Thymus (tissue), 11 donors: ENCODE measurements around the gene EXOC4. TPM values are rescaled to one million over a fixed set of nuclear protein-coding genes. Genes with fewer than 3 reads are reported as not detected.

Source experiments
- DNase-seq, 9 donors: peaks; one replicate each; pipeline ENCODE4 v3.0.0-alpha.2; 2013; ENCODE audit warnings: low spot score in 9 of 9, low read depth in 6 of 9, missing footprints in 1 of 9
- H3K27ac ChIP-seq, 2 donors: one replicate each; pipeline ENCODE4 v1.5.1; 2013; ENCODE audit warnings: control low read depth in 1 of 2, low read depth in 1 of 2, low read length in 1 of 2, mild to moderate bottlenecking in 1 of 2, moderate library complexity in 1 of 2
- H3K27me3 ChIP-seq, 2 donors: one replicate each; pipeline ENCODE4 v1.5.1; 2013; ENCODE audit warnings: low read length in 1 of 2; ENCODE audit not compliant: control insufficient read depth in 2 of 2, insufficient read depth in 1 of 2
- H3K36me3 ChIP-seq, 2 donors: one replicate each; pipeline ENCODE4 v1.5.1; 2013; ENCODE audit warnings: low read length in 1 of 2, mild to moderate bottlenecking in 1 of 2, moderate library complexity in 1 of 2; ENCODE audit not compliant: control insufficient read depth in 2 of 2, insufficient read depth in 2 of 2
- H3K4me1 ChIP-seq, 2 donors: one replicate each; pipeline ENCODE4 v1.5.1; 2013; ENCODE audit warnings: low read length in 2 of 2; ENCODE audit not compliant: control insufficient read depth in 2 of 2, insufficient read depth in 2 of 2
- H3K4me3 ChIP-seq, 2 donors: one replicate each; pipeline ENCODE4 v1.5.1; 2013; ENCODE audit warnings: low read length in 2 of 2, control low read depth in 1 of 2, mild to moderate bottlenecking in 1 of 2
- H3K9me3 ChIP-seq, 2 donors: one replicate each; pipeline ENCODE4 v1.5.1; 2013; ENCODE audit warnings: low read length in 1 of 2, mild to moderate bottlenecking in 1 of 2; ENCODE audit not compliant: control insufficient read depth in 2 of 2, insufficient read depth in 1 of 2
- WGBS: extraction: QIAGEN DNeasy Blood & Tissue Kit; methylation state at CpG from one replicate; pipeline ENCODE4 v1.1.7; 2013; 5-methylcytosine and 5-hydroxymethylcytosine counted together
- polyA plus RNA-seq: library from polyadenylated mRNA; stranded (reverse); fragments of 200-250 nt; gene quantifications from one replicate; pipeline ENCODE4 v1.2.3, GENCODE V29; 2013
- total RNA-seq: library from RNA; stranded (reverse); fragments of 120-200 nt; gene quantifications from one replicate; pipeline ENCODE4 v1.2.4, GENCODE V29; 2013
- donor health status: healthy.

EXOC4 gene
- total and polyA plus RNA-seq, 2 donors: 25.5 to 51.2 TPM

- Histone ChIP-seq H3K27ac (no peak overlapping the region), H3K4me1 (no peaks in the 10 kb centered on the region), H3K4me3 (no peak overlapping the region), H3K27me3 (no peaks in the 10 kb centered on the region), H3K36me3 (peaks cover 0 to 3% of the 10 kb centered on the region in 2 donors), H3K9me3 (no peaks in the 10 kb centered on the region)
- DNase-seq: no peak
- WGBS: 30% methylated on average over 4 of the region's 4 CpGs
These were observed 456.4 kb downstream of the EXOC4 start for GRCh38 chr7:133709036-133709880.

GRCh38 chr7:133712544-133712943 is 459.7 kb downstream of the EXOC4 start:
- DNase-seq: no peak
- WGBS: 99% methylated on average over 2 of the region's 2 CpGs

GRCh38 chr7:133714654-133715053 is 461.8 kb downstream of the EXOC4 start:
- peaks cover 0 to 3% of the 10 kb centered on the region in 2 donors for H3K36me3 ChIP-seq
- no peak overlapping the region for H3K4me3 ChIP-seq
- no peak overlapping the region for H3K27ac ChIP-seq
- DNase-seq: no peak
- WGBS: 95% methylated on average over 3 of the region's 3 CpGs
- H3K27me3 ChIP-seq: no peaks in the 10 kb centered on the region
- H3K9me3 ChIP-seq: no peaks in the 10 kb centered on the region
- no peaks in the 10 kb centered on the region for H3K4me1 ChIP-seq

More at GRCh38 chr7:133712544-133712943, 459.7 kb downstream of the EXOC4 start:
- H3K4me1 ChIP-seq: no peaks in the 10 kb centered on the region
- no peak overlapping the region for H3K27ac ChIP-seq
- H3K36me3 ChIP-seq: peaks cover 0 to 3% of the 10 kb centered on the region in 2 donors
- no peaks in the 10 kb centered on the region for H3K27me3 ChIP-seq
- H3K4me3 ChIP-seq: no peak overlapping the region
- H3K9me3 ChIP-seq: no peaks in the 10 kb centered on the region

DNA sequence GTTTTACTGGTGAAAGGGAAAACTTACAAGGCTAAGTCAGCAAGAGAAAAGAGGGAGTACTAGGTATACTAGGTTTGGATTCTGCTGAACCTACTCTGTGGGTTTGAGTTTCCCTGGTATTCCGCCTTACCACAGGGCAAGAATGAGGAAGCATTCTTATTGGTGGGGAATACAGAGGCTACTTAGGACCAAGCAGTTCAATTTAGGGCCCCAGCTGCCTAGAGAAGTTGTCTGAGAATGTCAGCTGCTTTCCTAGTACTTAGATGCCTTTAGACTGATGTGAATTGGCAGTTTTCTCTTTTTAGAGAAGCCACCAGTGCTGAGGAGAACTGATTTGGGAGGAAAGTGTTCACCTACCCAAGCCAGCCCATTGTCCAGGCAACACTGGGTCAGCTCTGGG is 465.3 kb downstream of the EXOC4 start:
- Histone ChIP-seq H3K27me3 (no peaks in the 10 kb centered on the region), H3K36me3 (peaks cover 0 to 3% of the 10 kb centered on the region in 2 donors), H3K4me1 (no peaks in the 10 kb centered on the region), H3K9me3 (no peaks in the 10 kb centered on the region), H3K27ac (no peak overlapping the region), H3K4me3 (no peak overlapping the region)
- WGBS: 96% methylated on average over 1 of the region's 1 CpG
- DNase-seq: no peak

GRCh38 chr7:133723044-133723443 is 470.2 kb downstream of the EXOC4 start:
- Histone ChIP-seq H3K36me3 (no peaks in the 10 kb centered on the region), H3K4me3 (no peak overlapping the region), H3K4me1 (no peaks in the 10 kb centered on the region), H3K9me3 (no peaks in the 10 kb centered on the region), H3K27ac (no peak overlapping the region), H3K27me3 (no peaks in the 10 kb centered on the region)
- WGBS: 96% methylated on average over 1 of the region's 1 CpG
- no peak for DNase-seq

DNA sequence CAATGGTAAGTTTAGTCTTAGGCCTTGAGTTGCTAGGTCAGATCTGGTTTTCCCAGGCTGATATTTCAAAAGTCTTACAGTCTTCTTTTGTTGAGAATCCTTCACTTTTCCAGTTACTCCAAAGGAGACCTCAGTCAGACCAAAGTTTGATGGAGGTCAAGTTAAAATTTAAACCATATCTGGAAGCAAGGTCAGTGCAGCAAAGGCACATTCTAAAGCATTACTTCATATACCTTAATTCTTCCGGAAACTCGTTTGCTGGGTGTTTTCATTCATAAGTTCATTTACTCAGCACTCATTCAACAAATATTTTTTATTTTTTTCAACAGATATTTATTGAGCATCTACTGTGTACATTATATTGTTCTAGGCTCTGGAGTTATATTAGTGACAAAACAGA is 471.3 kb downstream of the EXOC4 start:
- Histone ChIP-seq H3K27ac (no peak overlapping the region), H3K27me3 (no peaks in the 10 kb centered on the region), H3K36me3 (no peaks in the 10 kb centered on the region), H3K4me3 (no peak overlapping the region), H3K9me3 (no peaks in the 10 kb centered on the region), H3K4me1 (no peaks in the 10 kb centered on the region)
- WGBS: 97% methylated on average over 2 of the region's 2 CpGs
- DNase-seq: no peak

DNA sequence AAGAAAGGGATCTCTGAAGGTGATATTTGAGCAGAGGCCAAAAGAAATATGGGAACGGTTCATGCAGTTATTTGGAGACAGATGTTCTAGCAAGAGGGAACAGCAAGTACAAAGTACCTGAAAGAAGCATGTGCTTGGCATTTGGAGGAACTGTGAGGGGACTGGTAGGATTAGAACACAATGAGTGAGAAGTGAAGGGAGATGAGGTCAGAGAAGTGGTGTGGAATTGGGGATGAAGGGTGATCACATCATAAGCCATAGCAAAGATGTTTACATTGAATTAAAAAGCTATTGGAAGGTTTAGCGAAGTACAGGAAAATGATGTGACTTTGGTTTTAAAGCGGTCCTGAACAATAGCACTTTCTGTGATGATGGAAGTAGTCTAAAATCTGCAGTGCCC is 471.8 kb downstream of the EXOC4 start:
- 98% methylated on average over 3 of the region's 3 CpGs for WGBS
- no peaks in the 10 kb centered on the region for H3K9me3 ChIP-seq
- no peak overlapping the region for H3K4me3 ChIP-seq
- no peaks in the 10 kb centered on the region for H3K4me1 ChIP-seq
- no peak overlapping the region for H3K27ac ChIP-seq
- no peaks in the 10 kb centered on the region for H3K36me3 ChIP-seq
- no peaks in the 10 kb centered on the region for H3K27me3 ChIP-seq
- no peak for DNase-seq

DNA sequence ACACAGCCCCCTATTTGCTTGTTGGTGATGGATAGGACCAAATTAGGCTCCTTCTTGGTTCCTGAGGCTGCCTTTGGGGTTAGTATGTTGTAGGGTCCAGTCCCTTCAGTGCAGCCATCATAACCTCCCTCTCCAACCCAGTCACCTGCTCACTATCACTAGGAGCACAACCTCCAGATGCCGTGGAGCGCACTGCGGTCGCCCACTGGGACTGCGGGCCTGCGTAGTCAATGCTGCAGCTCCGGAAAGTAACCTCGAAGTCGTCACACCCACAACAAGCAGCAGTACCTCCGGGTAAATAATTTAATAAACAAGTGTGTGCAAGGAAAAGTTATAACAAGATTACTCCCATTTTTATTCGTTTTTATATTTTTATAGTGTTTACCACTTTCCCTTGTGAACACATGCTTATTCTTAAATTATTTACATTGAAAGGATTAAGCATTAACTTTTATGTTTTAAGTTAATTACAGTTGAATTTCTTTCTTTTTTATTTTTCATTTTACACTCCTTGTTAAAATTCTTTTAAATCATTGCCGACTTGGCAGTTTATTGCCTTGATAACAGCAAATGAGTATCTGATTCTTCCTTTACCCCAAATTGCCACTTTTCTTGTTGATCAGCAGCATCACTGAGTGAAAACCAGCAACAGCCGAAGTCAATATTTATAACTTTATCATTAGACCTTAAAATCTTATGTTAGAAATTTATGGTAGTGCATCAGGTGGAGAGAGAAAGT is 474.8 kb downstream of the EXOC4 start:
- Histone ChIP-seq H3K4me1 (no peaks in the 10 kb centered on the region), H3K9me3 (no peaks in the 10 kb centered on the region), H3K27ac (no peak overlapping the region), H3K36me3 (no peaks in the 10 kb centered on the region), H3K27me3 (no peaks in the 10 kb centered on the region), H3K4me3 (no peak overlapping the region)
- 90% methylated on average over 13 of the region's 13 CpGs for WGBS
- DNase-seq: no peak

DNA sequence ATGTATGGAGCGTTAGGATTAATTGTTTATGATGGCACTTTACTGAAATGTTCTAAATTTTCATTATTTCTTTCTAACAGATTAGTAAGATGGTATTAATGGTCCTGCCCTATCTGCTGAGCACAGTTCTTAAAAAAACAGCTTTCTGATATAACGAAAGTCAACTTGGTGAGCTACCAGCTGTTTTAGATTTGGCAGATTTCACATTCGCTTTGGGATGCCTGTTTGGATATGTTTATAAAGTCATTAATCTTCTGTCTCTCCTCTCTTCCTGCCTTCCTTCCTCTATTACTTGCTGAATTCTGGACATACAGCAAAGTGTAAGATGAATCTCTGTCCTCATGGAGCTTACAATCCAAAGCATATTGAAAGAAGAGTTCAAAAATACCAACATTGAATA is 477.5 kb downstream of the EXOC4 start:
- no peaks in the 10 kb centered on the region for H3K27me3 ChIP-seq
- WGBS: 96% methylated on average over 3 of the region's 3 CpGs
- no peak overlapping the region for H3K27ac ChIP-seq
- no peak overlapping the region for H3K4me3 ChIP-seq
- no peaks in the 10 kb centered on the region for H3K9me3 ChIP-seq
- no peaks in the 10 kb centered on the region for H3K36me3 ChIP-seq
- no peaks in the 10 kb centered on the region for H3K4me1 ChIP-seq
- no peak for DNase-seq
